H54 (cell line): ENCODE data around the gene TOMM5.

Experiments used
- DNase-seq: peaks from one replicate; pipeline ENCODE4 v3.0.0; 2011; ENCODE audit warnings: low spot score, mixed read lengths; ENCODE audit not compliant: insufficient read length
- FAIRE-seq: peaks from 3 replicates; lab custom pipeline; 2011; peaks lifted over from hg19 to GRCh38; lab: Jason Lieb, UNC
- POLR2A ChIP-seq: IDR thresholded peaks from 2 replicates; pipeline ENCODE4 v1.6.1; 2011; ENCODE audit warnings: low read depth, mild to moderate bottlenecking, low read length

Gene TOMM5

DNA sequence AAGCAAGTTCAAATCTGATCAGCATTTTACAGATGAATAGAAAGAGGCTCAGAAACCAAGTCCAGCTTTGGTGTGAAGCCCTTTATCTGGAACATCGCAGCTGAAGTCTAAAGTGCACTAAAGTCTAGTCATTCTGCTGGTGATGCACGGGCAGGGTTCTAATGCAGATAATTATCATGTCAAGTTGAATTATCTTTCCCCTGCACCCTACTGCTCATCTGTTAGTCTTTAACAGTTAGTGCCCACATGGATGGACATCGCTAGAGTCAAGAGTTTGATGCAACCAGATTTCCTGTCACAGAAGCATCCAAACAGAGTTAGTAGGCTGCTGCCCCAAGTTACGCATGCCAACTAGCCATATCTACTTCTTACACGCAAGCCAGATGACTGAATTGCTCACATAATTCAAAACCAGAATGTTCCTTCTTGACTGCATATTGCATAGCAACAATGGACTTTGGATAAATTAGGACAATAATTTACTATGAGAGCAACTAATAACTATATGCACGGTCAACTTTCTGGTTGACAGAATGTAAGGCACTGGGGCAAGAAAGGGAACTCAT, 1.6 kb upstream of the TOMM5 start:
- no peak for TF ChIP-seq POLR2A
- no peak for DNase-seq
- FAIRE-seq: no peak

GRCh38 chr9:37587521-37587920, 4.9 kb downstream of the TOMM5 start:
- DNase-seq (no peak), FAIRE-seq (no peak)
- TF ChIP-seq POLR2A: no peak

GRCh38 chr9:37583522-37584121, 8.8 kb downstream of the TOMM5 start:
- DNase-seq (no peak), FAIRE-seq (no peak)
- TF ChIP-seq POLR2A: no peak

GRCh38 chr9:37582548-37583157, 9.7 kb downstream of the TOMM5 start:
- TF ChIP-seq POLR2A: no peak
- DNase-seq (no peak), FAIRE-seq (peak; percentile 48)

DNA sequence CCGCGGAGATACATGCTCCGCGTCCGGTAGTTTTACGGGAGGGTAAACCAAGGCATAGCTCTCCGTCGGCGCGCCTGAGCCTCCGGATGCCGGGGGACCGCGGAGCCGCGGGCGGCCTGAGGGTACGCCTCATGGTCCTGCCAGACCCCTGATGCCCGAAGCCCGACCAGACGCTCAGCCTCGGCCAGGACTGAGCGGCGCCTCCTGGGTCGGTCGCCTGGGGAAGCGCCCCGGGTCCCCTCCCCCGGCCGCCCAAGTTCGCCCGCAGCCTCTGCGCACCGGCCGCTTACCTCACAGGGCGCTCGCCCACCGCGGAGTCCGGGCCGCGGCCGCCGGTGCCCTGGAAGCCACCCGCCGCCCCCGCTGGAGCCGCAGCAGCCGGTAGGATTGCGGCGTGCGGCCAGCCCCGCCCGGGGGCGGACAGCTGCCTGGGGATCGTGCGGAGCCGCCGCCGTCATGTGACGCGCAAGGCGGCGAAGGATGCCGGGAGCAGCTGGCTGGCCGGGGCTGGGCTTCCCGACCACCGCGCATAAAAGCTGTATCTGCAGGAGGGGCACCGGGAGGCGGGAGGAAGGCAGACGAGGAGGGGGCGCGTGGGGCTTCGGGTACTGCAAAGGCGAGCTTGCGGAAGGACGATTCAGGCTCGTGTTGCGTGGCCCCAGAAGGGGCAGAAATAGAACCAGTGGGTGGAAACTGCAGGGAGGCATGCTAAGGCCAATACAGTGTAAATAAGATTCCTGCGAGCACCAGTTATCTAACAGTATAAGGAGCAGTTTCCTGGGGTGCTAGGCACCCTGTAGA, 16.3 kb downstream of the TOMM5 start, which contains the start of gene FBXO10:
Gene FBXO10 (minus strand): TSS at position 460 of the 801 bp plus-strand sequence. CDS start 34,612 bp downstream, outside the sequence.
- DNase-seq: no peak
- no peak for FAIRE-seq

DNA sequence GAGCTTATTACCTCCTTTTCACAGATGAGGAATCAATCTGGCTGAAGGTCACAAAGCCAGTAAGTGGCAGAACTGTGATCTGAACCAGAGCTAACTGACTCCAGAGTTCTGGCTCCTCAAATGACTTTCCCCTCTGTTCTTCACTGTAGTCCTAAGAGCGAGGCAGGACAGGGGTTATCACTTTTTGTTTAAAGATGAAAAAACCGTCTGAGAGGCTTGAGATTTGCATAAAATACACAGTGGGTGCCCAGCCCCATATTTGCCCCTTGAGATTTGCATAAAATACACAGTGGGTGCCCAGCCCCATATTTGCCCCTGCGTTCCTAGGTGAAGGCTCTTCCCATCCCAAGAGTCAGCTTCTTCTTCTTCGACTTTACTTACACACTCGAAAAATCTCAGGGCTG, 16.9 kb downstream of the TOMM5 start:
- TF ChIP-seq POLR2A: no peak
- FAIRE-seq (no peak), DNase-seq (no peak)

More for the DNA sequence above, 16.3 kb downstream of the TOMM5 start, which contains the start of gene FBXO10:
- TF ChIP-seq POLR2A: peak; percentile 11; the same call in 1 of the 2 replicates

- FAIRE-seq: no peak
- DNase-seq: no peak
- no peak for TF ChIP-seq POLR2A
Measured at GRCh38 chr9:37575001-37575400, 17.4 kb downstream of the TOMM5 start.

GRCh38 chr9:37574241-37574721, 18.1 kb downstream of the TOMM5 start:
- DNase-seq (no peak), FAIRE-seq (no peak)
- no peak for TF ChIP-seq POLR2A

GRCh38 chr9:37571282-37571681, 21.1 kb downstream of the TOMM5 start:
- no peak for DNase-seq
- TF ChIP-seq POLR2A: no peak
- FAIRE-seq: no peak

- no peak for FAIRE-seq
- no peak for DNase-seq
- TF ChIP-seq POLR2A: no peak
Measured at GRCh38 chr9:37566716-37567115, 25.7 kb downstream of the TOMM5 start.

DNA sequence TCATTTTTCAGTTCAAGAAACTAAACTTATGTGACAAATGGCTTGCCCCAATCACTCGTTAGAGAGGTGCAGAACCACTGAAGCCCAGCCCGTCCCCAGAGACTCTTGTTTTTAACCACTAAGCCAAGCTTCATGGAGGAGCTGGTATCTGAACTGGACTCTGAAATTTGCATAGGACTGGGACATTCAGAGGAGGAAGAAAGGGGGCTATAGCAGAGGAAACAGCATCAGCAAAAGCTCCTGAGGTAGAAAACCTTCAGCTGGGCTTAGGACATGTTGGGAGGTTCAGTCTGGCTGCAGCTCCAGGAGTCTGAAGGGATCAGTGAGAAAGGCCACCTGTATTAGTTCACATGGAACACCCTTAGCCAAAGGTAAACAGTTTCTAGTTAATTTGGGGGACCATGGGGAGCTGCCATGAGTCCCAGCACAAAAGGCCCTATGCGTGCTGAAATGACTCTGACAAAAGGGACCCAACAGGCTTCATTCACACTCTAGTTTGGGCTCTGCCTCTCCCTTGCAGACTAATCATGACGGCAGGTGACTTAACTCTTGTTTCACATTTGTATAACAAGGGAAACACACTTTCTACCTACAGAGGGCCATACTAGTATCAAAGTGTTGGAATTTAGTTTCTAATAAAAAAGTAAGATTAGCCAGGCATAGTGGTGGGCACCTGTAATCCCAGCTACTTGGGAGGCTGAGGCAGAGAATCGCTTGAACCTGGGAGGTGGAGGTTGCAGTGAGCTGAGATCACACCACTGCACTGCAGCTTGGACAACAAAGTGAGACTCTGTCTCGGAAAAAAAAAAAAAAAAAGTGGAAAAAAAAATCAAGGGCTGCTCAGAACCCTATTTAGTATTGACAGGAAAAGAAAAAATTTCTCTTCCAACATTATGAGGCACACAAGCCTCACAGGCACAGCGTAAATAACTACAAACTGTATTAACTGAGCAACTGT, 26.5 kb downstream of the TOMM5 start:
- no peak for TF ChIP-seq POLR2A
- no peak for DNase-seq
- no peak for FAIRE-seq

DNA sequence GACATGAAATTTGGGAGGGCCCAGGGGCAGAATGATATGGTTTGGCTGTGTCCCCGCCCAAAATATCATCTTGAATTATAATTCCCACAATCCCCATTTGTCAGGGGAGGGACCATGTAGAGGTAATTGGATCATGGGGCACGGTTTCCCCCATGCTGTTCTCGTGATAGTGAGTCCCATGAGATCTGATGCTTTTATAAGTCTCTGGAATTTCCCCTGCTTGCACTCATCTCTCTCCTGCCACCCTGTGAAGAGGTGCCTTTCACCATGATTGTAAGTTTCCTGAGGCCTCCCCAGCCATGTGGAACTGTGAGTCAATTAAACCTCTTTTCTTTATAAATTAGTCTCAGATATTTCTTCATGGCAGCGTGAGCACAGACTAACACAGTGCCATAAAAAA, 27.5 kb downstream of the TOMM5 start:
- DNase-seq (no peak), FAIRE-seq (no peak)
- no peak for TF ChIP-seq POLR2A
